HG02840 (cell line): Measurements from ENCODE around the gene CA11.
"Not testable (repeated sequence)": the region's sequence is repeated elsewhere in the genome, so short reads cannot be mapped to it uniquely, and the experiment has no call there.

Experiments
- ATAC-seq: cut with Tn5 transposase; IDR thresholded peaks from one replicate; pipeline ENCODE4 v1.9.1; 2021; ENCODE audit warnings: mild to moderate bottlenecking, moderate library complexity, moderate number of reproducible peaks; ENCODE audit not compliant: unreplicated experiment, low FRiP score

Gene CA11

GRCh38 chr19:48646001-48646721, at the start of gene CA11:
Gene CA11 (minus strand): TSS chr19:48646187. CDS start chr19:48645632, 555 bp downstream.
- no peak for ATAC-seq

GRCh38 chr19:48693629-48694028, 47.6 kb upstream of the CA11 start:
- not testable (repeated sequence) for ATAC-seq

DNA sequence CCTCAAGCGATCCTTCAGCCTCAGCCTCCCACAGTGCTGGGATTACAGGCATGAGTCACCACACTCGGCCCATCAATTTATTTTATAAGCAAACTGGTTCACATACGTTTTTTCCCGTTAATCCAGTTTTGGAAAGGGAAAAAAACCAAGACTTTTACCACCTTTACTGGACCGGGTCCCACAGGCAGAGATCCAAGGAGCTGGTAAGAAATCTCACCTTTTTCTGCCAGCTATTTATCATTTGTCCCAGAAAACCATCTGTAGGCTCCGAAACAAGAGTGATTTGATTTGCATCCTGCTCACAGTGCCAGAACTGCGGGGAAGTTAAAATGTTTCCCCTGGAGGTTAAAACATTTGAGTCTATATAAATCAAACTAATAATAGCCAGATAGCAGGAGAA, 43.5 kb upstream of the CA11 start:
- no peak for ATAC-seq

DNA sequence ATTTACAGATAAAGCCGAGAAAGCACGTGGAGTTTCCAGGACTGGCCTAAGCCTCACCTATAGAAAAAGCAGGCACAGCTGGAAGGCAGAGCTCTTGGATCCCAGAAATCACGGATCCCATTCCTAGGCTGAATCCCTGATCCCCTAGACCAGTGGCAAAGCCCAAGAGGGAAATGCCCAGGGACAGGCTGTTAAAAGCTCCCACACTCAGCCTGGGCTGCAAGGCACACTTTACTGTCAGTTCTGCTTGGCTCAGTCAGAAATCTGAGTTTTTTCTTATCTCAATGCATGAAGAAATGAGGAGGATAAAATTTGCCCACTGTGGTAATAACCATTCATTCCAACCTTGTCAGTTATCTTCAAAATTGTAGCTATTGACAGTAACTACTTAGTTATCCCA, 41.8 kb upstream of the CA11 start:
- no peak for ATAC-seq

- ATAC-seq, result not testable (repeated sequence)
Observed at GRCh38 chr19:48686637-48687036, 40.6 kb upstream of the CA11 start.

DNA sequence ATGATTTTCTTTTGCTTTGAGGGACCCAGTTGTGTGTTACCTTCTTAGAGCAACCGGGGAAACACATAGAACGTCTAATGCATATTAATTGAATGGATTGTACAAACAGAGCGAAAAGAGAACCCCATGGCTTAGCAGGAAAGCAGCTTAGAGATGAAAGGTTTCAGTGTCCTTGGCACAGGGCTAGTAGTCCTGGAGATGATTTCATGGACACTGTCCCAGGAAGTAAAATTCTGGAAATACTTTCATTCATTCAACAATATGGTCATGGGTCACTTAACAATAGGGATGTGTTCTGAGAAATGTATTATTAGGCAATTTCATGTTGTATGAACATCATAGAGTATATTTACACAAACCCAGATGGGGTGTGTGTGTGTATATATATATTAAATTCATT, 40.1 kb upstream of the CA11 start:
- no peak for ATAC-seq

DNA sequence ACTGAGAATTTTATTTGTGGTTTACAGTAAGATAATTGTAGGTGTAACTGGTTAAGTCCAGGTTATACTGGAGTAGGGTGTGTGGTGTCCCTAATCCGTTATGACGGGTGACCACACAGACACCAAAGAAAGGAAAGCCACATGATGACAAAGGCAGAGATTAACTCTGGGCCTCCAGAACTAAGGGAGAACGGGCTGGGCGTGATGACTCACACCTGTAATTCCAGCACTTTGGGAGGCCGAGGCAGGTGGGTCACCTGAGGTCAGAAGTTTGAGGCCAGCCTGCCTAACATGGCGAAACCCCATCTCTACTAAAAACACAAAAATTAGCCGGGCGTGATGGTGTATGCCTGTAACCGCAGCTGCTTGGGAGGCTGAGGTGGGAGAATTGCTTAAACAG, 39.6 kb upstream of the CA11 start:
- no peak for ATAC-seq

DNA sequence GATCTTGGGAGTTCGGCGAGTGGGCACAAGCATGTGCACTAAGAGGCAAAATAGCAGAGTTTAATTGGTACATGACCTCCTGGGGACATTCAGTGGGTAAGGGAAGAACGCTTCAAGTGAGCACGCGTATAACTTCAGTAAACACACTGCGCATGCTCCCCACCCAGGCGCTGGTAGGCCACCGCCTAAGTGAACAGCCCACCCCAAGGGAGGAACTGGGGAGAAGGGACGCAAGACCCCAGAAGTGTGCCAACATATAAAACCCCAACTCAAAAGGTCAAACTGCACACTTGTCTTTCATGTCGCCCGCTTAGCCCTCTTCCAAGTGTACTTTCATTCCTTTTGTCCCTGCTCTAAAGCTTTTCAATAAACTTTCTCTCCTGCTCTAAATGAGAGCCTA, 37.4 kb upstream of the CA11 start:
- no peak for ATAC-seq

DNA sequence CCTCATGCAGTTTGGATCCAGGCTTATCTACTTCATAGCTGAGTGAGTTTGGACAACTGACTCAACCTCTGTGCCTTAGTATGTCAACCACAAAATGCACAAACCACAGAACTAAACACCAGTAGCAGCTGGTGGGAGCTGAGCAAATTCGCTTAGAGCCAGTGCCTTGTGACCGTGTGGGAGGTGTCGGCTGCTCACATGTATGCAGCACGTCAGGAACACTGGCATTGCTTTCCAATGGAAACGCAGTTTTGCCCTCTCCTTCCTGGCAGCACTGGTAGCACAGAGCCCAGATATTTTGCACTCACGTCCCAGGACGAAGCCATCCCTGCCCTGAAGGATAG, 35.1 kb upstream of the CA11 start:
- ATAC-seq, result no peak

DNA sequence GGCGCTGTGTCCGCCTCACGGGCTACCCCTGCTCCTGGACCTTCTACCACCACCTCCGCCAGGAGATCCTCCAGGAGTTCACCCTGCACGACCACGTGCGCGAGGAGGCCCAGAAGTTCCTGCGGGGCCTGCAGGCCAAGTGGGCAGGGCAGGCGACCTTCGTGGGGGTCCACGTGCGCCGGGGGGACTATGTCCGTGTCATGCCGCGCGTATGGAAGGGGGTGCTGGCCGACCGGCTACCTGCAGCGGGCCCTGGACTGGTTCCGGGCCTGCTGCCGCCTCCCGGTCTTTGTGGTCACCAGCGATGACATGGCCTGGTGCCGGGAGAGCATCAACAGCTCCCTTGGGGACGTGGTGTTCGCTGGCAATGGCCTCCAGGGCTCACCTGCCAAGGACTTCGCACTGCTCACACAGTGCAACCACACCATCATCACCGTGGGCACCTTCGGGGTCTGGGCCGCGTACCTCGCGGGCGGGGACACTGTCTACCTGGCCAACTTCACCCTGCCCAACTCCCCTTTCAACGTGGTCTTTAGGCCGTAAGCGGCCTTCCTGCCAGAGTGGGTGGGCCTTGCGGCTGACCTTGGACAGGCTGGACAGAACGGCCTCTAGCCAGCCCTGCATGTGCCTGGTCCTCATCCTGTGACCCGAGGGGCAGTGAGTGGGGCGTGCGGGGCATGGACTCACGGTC, 34.6 kb upstream of the CA11 start:
- no peak for ATAC-seq

GRCh38 chr19:48680006-48680405, 34.0 kb upstream of the CA11 start:
- not testable (repeated sequence) for ATAC-seq

DNA sequence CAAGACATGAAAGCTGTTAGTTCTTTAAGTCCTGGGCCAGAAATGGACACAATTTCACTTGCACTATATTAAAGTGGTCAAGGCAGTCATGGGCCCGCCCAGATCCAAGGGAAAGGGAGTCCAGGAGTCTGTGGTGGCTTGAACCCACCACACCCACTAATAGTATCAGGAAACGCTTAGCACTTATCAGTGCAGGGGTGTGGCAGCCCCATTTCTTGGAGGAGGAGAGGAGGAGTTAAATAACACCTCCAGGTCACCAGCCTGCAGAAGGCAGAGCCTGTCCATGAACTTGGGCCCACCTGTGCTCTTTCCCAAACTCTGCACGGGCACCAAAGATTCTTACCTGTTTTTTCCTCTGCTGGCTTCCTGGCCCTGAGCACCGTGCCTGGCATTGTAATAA, 32.2 kb upstream of the CA11 start:
- ATAC-seq, result no peak

DNA sequence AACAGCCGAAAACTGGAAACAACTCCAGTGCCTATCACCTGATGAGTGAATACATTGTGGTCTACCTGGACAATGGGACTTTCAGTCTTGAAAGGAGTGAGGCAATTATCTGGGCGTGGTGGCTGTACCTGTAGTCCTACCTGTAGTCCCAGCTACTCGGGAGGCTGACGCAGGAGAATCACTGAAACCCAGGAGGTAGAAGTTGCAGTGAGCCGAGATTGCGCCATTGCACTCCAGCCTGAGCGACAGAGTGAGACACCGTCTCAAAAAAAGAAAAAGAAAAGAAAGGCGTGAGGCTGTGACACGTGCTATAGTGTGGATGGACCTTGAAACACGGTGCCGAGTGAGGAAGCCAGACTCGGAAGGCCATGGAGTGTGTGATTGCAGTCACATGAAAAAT, 30.9 kb upstream of the CA11 start:
- no peak for ATAC-seq

GRCh38 chr19:48676487-48676886, 30.5 kb upstream of the CA11 start:
- ATAC-seq, result no peak

- ATAC-seq, result no peak
Observed at GRCh38 chr19:48674921-48675824, 29.2 kb upstream of the CA11 start.

DNA sequence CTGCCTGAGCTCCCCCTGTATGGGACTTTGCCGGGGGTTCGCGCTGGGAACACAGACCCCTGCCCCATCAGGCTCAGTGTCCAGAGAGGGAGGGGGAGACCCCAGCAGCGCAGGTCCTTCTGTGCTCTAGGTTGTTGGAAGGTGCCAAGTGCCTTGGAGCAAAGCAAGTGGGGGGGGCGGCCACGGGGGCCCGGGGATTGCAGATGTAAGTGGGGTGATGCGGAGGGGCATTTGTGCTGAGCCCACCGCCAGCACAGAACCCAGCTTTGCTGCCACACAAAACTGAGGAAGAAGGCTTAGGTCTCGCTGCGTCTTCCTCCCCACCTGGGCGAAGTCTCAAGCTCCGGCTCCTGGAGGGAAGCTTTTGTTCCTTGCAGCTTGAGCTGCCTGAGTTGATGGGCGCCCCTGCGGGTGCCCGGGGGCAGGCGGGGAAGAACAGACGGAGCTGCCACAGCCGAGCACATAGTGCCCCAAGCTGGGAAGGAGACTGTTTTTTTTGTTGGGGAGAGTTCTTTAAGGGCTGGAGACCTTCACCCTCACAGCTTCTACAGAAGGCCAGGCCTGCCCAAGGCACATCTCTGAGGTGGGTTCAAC, 28.3 kb upstream of the CA11 start:
- ATAC-seq, result no peak

DNA sequence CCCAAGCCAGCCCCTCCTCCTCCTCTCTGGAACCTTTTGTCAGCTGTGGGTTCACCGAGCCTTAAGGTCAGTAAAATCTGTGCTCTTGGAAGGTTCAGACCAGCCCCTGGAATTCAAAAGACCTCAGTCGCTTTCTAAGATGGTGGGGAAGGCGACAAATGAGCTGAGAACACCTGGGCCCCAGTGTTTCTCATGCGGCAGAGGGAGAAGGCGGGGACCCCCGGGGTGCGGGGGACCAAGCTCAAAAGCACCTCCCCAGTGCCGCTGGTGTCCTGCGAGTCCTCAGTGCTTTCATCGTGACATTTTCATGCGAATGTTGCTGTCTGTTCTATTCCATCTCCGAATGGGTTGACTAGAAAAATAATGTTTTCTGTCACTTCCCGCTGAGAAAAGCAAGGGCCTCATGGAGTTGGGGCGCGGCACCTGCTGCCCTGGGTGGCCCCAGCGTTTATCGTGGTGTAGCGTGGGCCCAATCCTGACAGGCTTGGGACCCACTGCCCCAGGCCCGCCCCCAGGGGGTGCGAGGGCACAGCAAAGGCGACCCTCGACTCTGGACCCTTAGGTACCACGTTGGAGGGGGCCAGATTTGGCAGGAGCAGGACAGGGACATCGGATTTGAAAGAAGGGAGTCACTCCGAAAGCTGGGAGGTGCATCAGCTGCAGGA, 27.6 kb upstream of the CA11 start:
- no peak for ATAC-seq

DNA sequence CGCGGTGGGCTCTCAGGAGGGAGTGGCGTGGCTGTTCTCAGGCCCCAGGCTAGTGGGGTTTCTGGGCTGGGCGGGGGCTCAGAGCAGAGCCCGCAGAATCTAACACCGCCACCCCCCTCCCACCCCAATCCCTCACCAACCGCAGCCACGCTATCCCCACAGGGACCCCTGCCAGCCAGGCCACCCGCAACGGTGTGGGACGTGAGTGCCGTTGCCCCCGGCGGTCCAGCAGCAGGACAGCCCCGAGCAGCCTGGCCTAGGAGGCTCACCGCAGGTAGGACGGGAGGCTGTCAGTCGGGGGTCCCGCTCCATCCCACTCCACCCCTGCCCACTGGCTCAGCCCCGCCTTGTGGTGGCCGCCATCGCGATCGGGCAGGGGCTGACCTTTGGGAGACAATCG, 27.0 kb upstream of the CA11 start, which contains the start of gene NTN5:
Gene NTN5 (minus strand): TSS at position 24 of the 400 bp plus-strand sequence. CDS start 2,031 bp downstream, outside the sequence.
- no peak for ATAC-seq

- no peak for ATAC-seq
Observed at GRCh38 chr19:48671446-48671995, 25.5 kb upstream of the CA11 start.
